Limb (tissue), 2 donors: Measurements from ENCODE around the gene ZNF789.
A peak's percentile ranks its signal among the peaks of the same experiment; 100 is the strongest.
"Not testable (repeated sequence)": the region's sequence is repeated elsewhere in the genome, so short reads cannot be mapped to it uniquely, and the experiment has no call there.

Source experiments
- DNase-seq, 2 donors: peaks; one replicate each; pipeline ENCODE4 v3.0.0-alpha.2; 2016; ENCODE audit errors: extremely low spot score in 2 of 2

The ZNF789 gene

DNA sequence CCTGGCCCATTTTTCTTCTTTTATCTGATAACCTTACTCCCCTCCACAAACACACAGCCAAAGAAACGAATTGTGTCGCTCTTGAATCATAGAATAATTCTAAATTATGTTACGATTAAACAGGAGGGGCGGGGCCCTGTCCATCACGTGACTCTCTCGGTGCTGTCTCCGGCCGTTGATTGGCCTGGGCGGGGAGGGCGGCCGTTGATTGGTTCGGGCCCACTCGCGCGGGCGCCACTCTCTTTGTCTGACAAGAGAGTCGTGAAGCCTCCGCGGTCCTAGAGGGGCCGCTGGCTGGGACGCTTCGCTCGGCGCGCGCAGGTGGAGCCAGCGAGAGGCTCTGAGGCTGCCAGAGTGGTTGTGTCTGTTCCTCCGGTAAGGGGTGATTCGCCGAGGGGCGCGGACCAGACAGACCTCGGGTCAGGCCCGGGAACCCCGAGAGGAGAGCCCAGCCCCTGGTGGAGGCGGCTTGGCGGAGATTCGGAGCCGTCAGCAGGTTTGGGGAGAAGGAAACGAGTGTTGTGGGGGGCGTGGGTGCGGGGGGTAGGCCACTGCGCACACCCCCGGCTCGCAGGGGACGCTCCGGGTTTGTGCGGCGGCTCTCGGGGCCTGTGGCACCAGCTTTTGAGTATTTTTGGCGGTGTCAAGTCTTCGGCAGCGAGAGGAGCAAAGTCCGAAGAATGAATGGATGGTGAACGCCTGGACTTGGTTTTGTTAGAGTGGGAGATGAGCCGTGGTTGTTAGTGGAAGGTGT, at the start of gene ZNF789:
Gene ZNF789 (plus strand): TSS at position 330 of the 754 bp plus-strand sequence. CDS start 3,567 bp downstream, outside the sequence.
- DNase-seq, result peak; percentile 95 to 98

DNA sequence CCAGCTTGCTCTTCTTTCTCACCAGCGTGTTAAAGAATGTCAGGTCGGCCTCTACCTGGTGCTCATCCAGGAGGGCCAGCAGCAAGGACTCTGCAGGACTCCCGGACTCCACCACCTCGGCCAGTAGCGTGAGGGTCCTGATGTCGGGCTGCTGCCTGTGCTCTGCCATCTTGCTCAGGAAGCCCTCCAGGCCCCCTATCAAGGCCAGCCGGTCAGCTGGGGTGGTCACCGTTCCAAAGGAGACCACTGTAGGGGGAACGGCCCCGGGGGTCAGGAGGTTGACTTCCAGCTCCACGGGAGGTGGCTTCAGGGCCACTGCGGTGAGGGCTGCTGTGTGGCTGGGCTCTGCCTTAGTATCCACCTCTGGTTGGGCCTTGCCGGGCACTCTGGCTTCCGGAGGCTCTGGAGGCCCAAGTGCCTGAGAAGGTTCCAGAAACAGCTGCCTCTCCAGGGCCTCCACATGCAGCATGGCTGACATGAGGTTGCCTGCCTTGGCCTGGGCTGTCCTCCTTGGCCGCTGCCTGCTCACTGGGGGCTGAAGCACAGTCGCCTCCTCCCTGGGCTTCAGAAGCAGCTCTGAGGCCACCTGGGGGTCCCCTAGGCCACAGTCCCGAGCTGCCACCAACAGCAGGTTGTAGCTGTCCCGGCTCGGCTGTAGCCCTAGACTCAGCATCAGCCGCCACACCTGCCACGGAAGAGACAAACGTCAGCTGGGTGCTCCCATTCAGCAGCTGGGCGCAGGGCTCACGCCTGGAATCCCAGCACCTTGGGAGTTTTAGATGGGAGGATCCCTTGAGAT, 47.6 kb upstream of the ZNF789 start:
- no peak for DNase-seq

- no peak for DNase-seq
Observed at GRCh38 chr7:99428972-99429566, 43.6 kb upstream of the ZNF789 start.

DNA sequence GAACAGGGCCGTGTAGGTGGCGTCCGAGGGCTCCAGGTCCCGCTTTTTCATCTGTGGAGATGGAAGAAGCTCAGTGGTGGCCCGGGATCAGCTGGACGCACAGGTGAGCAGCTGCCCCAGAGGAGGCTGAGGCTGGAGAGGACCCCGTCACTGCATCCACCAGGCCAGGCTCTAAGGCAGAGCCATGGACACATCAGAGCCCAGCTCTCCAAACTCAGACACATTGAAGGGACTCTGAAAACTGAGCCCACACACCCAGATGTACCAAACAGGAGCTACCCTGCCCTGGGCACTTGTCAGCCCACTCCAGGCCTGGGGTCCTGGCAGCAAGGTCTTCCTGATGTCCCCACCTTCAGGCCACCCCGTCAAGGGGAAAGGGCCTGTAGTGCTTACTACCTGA, 42.9 kb upstream of the ZNF789 start:
- no peak for DNase-seq

DNA sequence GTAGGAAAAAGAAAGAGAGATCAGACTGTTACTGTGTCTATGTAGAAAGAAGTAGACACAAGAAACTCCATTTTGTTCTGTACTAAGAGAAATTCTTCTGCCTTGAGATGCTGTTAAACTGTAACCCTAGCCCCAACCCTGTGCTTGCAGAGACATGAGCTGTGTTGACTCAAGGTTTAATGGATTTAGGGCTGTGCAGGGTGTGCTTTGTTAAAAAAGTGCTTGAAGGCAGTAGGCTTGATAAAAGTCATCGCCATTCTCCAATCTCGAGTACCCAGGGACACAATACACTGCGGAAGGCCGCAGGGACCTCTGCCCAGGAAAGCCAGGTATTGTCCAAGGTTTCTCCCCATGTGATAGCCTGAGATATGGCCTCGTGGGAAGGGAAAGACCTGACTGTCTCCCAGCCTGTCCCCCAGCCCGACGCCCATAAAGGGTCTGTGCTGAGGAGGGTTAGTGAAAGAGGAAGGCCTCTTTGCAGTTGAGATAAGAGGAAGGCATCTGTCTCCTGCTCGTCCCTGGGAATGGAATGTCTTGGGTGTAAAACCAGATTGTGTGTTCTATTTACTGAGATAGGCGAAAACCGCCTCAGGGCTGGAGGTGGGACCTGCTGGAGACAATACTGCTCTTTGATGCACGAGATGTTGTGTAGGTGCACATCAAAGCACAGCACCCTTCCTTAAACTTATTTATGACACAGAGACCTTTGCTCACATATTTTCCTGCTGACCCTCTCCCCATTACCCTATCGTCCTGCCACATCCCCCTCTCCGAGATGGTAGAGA, 40.7 kb upstream of the ZNF789 start:
- not testable (repeated sequence) for DNase-seq

DNA sequence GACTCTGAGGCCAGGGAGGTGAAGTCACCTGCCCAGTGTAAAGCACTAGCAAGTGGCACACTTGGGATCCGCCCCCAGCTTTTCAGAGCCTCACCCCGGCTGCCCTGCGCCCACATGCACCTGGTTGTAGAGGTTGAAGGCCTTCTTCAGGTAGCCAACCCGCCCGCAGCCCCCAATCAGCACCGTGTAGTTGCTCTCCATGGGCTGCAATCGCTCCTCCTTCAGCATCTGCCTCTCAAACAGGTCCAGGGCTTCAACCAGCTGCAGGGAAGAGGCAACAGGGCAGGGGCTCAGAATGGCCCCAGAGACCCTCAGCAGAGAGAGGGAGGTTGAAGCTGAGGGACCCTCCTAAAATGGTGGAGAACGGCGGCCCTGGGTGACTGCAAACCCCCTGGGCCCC, 39.5 kb upstream of the ZNF789 start:
- no peak for DNase-seq

- no peak for DNase-seq
Observed at GRCh38 chr7:99437946-99438572, 34.6 kb upstream of the ZNF789 start.

DNA sequence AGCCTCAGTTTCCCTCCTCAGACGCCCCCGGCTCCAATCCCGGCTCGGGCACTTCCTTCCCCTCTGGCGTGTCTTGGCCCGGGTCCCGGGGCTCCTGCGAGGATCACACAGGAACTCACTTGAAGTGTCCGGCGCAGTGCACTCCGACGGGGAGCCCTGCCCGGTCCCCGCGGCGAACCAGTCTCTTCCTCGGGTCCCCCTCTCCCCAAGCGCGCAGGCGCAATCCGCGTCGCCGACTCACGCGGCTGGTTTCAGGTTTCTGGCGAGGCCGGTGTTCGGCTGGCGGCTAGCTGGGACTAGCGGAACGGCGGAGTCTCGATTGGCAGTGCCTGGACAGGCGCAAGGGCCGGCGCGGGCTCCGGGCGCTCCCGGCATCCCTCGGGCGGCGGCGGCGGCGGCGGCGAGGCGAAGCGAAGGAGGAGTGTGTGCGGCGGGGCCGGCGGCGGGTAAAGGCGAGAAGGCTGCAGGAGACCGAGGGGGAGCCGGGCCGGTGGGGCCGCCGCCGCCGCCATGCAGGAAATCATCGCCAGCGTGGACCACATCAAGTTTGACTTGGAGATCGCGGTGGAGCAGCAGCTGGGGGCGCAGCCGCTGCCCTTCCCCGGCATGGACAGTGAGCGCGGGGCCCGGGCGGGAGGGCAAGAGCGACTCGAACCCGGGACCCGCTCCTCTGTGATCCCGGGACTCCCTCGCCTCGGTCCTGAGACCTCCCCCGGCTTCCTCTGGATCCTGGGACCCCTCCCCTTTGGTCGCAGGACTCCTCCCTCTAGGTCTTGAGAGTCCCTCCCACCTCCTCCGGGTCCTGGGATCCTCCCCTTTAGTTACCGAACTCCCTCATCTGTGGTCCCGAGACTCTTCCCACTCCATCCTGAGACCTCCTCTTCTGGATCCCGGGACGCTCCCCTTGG, 33.9 kb upstream of the ZNF789 start, which contains the start of the genes CPSF4 and PTCD1:
Gene CPSF4 (plus strand): TSS at position 371 of the 908 bp plus-strand sequence. CDS start 140 bp downstream, at position 511.
Gene PTCD1 (minus strand): TSS at position 226 of the 908 bp plus-strand sequence. CDS start 3,556 bp downstream, outside the sequence.
- peak; percentile 94 to 96 for DNase-seq

DNA sequence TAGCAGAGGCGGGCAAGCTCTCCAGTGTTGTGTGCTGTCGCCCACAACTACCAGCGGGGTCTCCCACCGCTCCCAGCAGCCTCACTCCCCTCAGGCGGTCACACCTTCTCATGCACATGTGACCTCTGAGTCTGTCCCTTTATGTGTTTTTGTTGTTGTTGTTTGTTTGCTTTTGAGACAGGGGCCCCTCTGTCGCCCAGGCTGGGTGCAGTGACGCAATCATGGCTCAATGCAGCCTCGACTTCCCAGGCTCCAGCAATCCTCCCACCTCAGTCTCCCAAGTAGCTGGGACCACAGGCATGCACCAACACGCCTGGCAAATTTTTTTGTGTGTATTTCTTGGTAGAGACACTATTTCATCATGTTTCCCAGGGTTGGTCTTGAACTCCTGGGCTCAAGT, 32.5 kb upstream of the ZNF789 start:
- no peak for DNase-seq

- DNase-seq, result no peak
Observed at GRCh38 chr7:99446096-99446495, 26.6 kb upstream of the ZNF789 start.

- no peak for DNase-seq
Observed at GRCh38 chr7:99447943-99448342, 24.7 kb upstream of the ZNF789 start.

DNA sequence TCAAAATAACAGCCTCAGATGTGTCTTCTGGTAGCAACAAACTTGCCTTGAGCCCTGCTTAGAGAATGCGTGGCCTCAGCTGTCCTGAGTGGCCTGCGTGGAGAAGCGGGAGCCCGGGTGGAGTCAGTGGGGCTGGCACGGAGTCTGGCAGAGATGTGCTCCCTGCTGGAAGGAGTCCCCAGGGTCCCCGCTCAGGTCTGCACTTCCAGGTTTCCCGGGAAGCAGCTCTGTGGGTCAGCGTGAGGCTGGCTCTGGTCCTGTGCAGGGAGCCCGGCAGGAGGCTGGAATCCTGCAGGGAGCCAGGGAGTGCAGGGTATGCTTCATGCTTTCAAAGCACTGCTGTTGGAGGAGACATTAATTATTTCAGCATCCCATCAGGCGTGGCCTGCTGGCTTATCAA, 23.8 kb upstream of the ZNF789 start:
- no peak for DNase-seq

DNA sequence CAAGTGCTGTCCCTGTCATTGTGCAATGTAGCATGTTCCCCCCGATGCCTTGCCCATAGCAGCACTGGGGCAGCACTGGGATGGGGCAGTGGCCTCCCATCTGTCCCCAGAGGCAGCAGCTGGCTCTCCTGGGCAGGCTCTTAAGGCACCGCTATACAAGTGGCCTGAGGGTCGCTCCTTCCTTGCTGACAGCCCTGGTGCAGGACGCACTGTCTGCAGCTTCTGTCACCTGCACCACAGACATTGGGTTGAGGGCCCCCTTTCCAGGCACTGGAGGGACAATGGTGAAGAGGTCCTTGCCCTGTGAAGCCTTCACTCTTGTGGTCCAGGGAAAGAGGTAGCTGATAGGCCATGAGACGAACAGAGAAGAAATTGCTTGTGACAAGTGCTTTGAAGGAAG, 23.4 kb upstream of the ZNF789 start:
- no peak for DNase-seq

DNA sequence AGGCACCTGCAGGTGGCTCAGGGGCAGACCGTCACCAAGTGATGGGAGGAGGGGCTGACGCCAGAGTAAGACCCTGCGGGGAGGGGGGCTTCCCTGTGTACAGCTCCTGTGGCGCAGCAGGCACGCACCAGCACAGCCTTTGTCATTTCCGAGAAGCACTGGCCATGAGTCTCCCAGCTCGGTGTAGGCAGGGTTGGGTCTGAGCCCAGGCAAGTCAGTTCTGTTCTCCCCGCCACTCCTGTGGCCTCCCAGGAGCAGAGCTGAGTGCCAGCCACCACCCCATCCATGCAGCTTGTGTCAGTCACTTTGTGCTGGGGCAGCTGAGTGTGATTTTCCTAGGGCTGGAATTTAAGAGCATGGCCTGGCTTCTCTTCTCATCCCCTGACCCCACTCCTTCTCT, 20.8 kb upstream of the ZNF789 start:
- DNase-seq, result no peak

DNA sequence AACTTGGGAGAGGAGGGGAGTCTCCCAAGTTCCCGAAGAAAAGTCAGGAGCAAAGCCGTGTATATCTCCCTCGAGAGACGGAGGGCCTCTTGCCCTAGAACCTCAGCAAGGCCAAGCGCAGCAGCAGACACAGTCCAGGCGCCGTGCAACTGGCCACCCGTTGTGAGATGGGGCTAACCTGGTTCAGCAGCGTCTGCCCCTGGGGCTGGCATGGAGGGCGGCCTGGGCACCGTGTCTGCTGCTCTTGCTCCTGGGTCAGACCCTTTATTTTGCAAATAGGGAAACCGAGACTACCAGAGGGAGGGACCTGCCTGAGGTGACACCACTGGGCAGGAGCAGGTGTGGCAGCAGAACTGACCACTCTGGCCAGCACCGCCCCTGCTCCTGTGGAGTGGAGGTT, 20.1 kb upstream of the ZNF789 start:
- no peak for DNase-seq

- no peak for DNase-seq
Observed at GRCh38 chr7:99453105-99453504, 19.6 kb upstream of the ZNF789 start.

DNA sequence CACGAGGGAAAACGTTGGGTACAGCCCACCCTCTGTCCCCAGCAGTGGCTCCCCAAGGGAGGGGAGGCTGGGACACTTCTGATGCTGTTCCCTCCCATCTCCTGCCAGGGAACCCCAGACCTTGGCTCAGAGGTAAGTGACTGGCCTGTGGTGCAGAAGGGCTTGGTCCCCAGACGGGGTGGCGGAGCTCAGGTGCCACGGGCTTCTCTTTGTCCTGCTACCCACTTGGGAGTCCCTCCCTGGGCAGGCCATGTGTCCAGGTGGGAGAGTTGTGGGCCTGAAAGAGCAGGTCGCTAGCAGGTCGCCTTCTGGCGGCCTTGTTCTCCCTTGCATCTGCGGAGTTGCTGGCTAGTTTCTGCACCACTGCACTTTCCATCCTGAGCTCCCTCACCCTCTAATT, 16.8 kb upstream of the ZNF789 start:
- DNase-seq, result no peak

GRCh38 chr7:99456288-99456687, 16.4 kb upstream of the ZNF789 start:
- no peak for DNase-seq

DNA sequence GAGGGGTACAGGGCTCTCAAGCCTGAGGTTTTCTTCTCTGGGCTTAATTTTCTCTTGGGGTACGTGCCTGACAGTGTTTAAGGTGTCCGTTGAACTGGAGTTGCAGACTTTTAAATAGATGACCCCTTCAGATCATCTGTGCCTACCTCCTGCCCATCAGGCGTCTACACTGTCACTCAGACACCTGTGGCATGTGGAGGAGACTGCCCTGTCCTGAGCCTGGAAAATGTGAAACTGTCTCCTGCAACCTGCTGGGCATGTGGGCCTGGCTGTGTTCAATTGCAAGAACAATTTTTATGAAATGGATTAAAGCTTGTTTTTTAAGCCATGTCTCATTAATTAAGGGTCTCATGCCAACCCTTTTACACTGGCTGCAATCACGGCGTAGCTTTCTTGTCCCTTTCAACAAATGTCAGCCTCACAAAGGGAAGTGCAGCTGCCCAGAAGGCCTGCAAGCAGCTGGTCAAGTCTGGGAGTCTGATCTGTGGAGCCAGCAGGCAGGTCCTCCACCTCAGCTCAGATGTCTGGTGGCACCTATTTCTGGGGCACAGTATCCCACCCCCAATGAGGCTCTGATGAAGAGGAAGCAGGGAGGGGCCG, 15.5 kb upstream of the ZNF789 start:
- no peak for DNase-seq
